Hair follicle dermal papilla cell (primary cell): ENCODE data around the gene GOLGA6L1. TPM values are rescaled to one million over a fixed set of nuclear protein-coding genes. Genes with fewer than 3 reads are reported as not detected.

Source experiments
- small RNA-seq: library from RNA; depleted of rRNA; stranded (forward); fragments of <200 nt; gene quantifications from one replicate; pipeline ENCODE3, GENCODE V24; 2012
- total RNA-seq: library from RNA; depleted of rRNA; stranded (reverse); fragments of >200 nt; gene quantifications from 2 replicates; pipeline ENCODE4 v1.2.3, GENCODE V29; 2012

GOLGA6L1 gene
- not detected in 2 replicates for total RNA-seq

GRCh38 chr15:23136722-23137121 is at the start of gene GOLGA6L1:
GOLGA6L1 (minus strand) TSS chr15:23136822; CDS start chr15:23136731, 91 bp downstream.

Small RNA genes lying within 50 kb of the gene (small RNA-seq; reads per million reads assigned to genes)
- gene RN7SL106P: not detected

Other genes with a start within 250 kb of the GOLGA6L1 start
- gene CYFIP1, start 156.5 kb downstream of the GOLGA6L1 start, total RNA-seq: 119 and 121 TPM in 2 replicates
- 19.9 and 25.8 TPM in 2 replicates for gene TUBGCP5, start 97.3 kb downstream of the GOLGA6L1 start, total RNA-seq
- not detected in 2 replicates for gene GOLGA6L26, start 197.4 kb upstream of the GOLGA6L1 start, total RNA-seq
- gene GOLGA8S, start 217.9 kb upstream of the GOLGA6L1 start, total RNA-seq: not detected in 2 replicates